NCI-H446 (cell line): Measurements from ENCODE around the gene PDZD8.
"Not testable (repeated sequence)": the region's sequence is repeated elsewhere in the genome, so short reads cannot be mapped to it uniquely, and the experiment has no call there.

Source experiments
- DNase-seq, 2 experiments: peaks; one replicate each; lab custom pipeline; 2025; lab: John Stamatoyannopoulos, UW

The PDZD8 gene

GRCh38 chr10:117294735-117295134 is 80.5 kb downstream of the PDZD8 start:
- DNase-seq: no peak

DNA sequence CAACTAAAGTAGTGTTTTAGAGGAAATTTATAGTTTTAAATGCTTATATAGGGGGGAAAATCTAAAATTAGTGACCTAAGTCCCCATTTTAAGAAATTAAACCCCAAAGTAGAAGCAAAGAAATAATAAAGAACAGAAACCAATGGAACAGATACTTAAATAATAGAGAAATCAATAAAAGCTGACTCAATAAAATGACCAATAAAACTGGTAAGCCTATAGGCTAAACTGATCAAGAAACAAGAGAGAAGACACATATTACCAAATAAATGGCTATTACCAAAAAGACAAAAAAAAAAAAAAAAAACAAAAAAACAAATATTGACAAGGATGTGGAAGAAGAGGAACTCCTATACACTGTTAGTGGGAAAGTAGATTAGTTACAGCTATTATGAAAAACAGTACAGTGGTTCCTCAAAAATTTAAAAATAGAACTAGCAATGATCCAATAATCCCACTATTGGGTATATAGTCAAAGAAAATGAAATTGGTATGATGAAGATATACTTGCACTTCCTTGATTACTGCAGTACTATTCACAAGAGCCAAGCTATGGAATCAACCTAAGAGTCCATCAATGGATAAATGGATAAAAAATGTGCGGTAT is 81.1 kb downstream of the PDZD8 start:
- no peak for DNase-seq

DNA sequence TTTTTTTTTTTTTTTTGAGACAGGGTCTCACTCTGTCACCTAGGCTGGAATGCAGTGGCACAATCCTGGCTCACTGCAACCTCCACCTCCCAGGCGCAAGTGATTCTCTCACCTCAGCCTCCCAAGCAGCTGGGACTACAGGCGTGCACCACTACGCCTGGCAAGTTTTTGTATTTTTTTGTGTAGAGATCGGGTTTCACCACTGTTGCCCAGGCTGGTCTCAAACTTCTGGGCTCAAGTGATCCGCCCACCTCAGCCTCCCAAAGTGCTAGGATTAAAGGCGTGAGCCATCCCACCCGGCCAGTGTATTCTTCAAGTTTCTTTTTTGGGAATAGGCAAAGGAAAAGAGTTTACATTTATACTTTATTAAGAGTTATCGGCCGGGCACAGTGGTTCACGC is 84.4 kb downstream of the PDZD8 start:
- not testable (repeated sequence) for DNase-seq

- no peak for DNase-seq
These were observed 90.3 kb downstream of the PDZD8 start for GRCh38 chr10:117284716-117285494.

DNA sequence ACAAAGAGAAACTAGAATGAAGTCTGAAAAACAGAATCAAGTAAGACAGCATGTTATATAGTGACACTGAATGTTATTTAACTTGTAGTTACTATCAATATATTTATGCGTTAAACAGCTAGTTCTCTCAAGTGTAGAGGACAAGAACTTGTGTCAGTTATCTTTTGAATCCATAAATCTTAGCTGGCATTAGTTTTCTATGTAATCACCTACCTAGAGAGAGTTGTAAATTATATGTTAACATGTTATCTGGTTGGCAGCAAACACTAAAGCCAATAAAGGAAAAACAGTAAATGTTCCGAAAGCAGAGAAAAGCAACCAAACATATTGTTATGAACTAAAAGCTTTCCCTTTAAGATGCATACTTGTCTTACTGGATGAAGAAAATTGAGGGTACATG is 97.6 kb downstream of the PDZD8 start:
- DNase-seq: no peak

GRCh38 chr10:117275121-117275520 is 100.1 kb downstream of the PDZD8 start:
- no peak for DNase-seq

DNA sequence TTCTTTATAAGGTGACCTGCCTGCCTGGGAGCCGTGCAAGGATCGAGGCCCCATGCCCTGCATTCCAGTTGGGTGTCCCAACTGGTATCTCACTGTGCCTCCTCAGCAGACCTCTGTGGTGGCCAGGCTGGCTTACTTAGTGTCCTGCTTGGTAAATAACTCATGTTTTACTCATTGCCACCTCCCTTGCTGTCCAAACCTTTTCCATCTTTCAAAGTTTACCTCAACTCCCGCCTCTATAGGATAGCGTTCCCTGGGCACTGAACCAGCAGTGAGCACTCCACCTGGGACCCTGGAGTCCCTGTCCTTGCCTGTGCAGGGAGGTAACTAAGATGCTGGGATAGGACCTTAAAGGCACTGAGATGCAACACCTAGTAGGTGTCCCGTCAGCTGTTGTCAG is 100.7 kb downstream of the PDZD8 start:
- DNase-seq: no peak

- no peak for DNase-seq
These were observed 101.3 kb downstream of the PDZD8 start for GRCh38 chr10:117273980-117274379.

DNA sequence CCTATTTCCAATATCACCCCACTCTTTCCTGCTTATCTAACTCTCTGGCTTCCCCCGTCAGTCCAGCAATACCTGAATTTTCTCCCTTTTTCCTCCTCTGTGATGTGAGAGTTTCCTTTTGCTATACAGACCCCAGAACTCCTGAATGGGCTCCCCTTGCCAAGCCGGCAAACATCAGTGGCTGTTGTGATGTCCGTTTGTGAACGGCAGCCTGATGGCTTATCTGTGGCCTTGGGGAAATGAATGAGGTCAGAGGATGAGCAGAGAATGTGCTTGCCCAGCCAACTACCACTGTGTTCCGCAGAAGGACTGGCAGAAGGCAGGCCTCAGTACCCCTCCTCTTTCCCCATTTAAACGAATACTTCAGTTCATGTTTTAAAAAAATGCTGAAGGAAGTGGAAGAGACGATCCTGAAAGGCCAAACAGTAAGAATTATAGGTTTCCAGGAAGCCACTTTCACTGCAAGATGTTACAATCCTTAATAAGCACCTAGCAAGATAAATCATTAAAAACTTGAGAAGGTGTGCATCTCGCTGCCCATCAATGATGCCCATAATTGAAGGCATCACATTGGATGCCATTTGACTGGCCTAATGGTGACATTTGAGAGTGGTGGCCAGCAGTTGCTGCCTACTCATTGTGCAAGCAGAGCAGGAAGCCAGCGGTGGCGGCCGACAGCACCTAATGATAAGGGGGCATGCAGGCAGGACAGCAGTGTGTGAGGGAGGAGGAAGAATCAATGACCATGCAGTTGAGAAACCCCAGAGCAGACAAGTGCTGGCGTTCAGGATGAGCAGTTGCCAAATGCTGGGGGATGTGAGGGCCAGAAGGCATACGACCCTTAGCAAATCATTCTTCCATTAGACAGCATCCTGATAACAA is 102.8 kb downstream of the PDZD8 start:
- no peak for DNase-seq

- DNase-seq: no peak
These were observed 103.8 kb downstream of the PDZD8 start for GRCh38 chr10:117271427-117271826.

GRCh38 chr10:117268907-117269306 is 106.3 kb downstream of the PDZD8 start:
- no peak for DNase-seq

DNA sequence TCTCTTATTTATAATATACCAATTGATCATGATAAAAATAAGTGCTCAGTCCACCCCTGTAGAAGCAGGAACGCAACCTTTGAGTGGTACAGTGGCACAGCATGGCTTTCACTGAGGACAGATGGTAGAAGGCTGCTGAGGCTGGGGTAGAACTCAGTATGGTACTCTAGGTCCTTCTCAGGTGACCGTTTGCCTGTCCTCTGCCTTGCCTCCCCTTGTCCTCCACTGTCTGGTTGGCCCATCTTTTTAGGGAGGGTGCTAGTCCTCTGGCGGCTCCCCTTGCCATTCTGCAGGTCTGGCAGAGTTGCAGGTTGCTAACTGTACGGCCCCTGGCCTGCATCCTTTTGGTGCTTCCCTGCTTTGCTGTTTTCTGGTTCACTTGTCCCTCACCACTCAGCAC is 107.0 kb downstream of the PDZD8 start:
- DNase-seq: no peak

- DNase-seq: no peak
These were observed 108.4 kb downstream of the PDZD8 start for GRCh38 chr10:117266812-117267211.

DNA sequence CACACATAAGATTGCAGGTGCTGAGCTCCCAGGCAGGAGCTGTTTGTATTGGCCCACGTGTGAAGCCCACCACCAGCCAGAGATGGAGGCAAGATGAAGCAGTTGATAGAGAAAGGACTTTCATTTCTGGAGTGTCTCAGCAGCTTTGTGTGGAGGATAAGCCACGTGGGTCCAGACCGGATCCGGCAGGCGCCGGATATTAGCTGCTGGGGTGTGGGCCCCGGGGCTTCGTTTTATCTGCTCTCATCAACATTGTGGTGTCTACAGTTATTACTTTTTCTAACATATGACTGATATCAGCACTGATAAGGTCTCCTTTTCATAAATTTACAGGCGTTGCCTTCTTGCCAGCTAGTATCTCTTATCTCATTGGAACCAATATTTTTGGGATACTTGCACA is 108.8 kb downstream of the PDZD8 start:
- no peak for DNase-seq

DNA sequence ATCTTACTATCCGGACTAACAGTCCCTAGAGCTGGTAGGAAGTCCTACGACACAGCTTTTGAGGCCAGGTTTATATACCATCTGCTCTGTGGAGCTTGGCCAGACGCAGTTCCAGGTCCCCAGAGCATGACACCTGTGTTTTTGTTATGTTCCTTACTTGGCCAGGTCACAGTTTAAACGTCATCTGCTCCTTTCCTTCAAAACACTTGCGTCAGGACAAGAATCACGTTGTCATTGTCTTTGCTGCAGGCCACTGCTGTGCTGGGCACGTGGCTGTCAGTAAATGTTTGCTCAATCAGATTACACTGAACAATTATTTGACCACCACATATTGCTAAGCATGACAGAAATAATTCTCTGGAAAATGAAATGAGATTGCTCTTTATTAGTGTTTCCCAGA is 110.5 kb downstream of the PDZD8 start:
- DNase-seq: no peak

DNA sequence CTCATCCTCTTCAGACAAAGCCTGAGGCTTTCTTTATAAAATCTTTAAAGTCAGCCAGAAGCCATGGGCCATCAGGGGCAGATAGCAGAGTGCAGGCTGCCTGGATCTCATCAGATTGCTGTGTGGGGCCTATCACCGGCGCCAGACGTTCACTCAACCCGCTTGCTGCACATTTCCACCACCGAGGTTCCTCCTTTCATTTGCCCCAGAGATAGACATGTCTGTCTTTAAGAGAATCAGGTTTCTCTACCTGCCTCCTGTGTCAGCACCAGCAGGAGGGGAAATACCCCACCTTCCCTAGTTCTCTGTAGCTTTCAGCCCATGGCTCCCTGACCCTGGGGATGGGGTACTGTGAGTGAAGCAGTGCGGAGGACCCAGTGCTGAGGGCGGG is 112.3 kb downstream of the PDZD8 start:
- no peak for DNase-seq

DNA sequence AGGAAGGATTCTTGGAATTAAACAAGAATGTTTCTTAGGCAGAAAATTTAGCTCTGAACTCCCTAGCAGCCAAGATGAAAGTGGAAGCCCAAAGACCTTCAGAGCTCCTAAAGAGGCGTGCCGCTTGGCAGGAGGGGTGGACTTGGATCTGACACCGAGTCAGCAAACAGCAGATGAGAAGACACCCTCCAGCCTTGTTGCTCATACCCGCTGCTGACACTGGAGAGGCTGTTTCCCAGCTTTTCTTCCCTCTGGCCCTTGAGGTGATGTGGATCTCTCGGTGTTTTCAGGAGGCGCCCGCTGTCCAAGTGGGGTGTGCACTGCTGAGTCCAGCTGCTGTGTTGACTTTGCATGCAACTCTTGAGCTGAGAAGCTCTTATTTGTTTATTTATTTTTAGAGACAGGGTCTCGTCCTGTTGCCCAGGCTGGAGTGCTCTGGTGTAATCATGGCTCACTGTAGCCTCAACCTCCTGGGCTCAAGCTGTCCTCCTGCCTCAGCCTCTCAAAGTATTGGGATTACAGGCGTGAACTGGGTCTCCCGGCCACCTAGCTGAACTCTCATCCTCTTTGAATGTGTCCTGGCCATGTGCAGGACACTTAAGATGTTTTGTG is 112.8 kb downstream of the PDZD8 start:
- no peak for DNase-seq

DNA sequence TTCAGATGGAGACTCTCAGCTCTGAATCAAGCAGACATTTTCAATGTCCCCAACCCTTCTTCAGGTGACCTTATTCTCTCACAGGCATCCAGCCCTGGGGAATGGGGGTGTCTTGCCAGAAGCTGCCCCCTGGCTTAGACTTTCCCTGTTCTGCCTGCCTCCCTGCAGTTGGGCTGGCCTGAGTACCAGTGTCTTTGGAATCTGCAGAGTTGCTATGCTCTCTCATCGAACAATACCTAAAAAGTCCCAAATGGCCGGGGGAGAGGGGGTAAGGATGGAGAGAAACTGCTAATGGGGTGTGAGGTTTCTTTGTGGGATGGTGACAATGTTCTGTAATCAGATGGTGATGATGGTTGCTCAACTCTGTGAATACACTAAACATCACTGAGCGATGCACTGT is 113.7 kb downstream of the PDZD8 start:
- no peak for DNase-seq

- no peak for DNase-seq
These were observed 115.2 kb downstream of the PDZD8 start for GRCh38 chr10:117260084-117260483.

- DNase-seq: no peak
These were observed 116.0 kb downstream of the PDZD8 start for GRCh38 chr10:117259279-117259678.

DNA sequence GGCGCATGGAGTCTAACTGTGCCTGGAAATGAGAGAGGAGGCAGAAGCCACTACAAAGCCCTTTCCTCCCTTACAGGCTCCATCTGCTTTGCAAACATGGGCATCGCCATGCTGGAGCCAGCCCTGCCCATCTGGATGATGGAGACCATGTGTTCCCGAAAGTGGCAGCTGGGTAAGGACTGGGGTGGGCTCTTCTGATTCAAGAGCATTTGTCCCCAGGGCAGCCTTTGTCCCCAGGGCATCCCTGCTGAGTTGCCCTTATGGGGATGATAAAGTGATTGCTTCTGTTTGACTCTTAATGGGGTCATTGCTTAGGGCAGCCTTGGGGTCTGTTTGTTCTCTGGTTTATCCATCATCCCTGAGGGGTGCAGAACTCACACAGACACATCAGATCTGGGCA is 117.5 kb downstream of the PDZD8 start:
- DNase-seq: no peak

DNA sequence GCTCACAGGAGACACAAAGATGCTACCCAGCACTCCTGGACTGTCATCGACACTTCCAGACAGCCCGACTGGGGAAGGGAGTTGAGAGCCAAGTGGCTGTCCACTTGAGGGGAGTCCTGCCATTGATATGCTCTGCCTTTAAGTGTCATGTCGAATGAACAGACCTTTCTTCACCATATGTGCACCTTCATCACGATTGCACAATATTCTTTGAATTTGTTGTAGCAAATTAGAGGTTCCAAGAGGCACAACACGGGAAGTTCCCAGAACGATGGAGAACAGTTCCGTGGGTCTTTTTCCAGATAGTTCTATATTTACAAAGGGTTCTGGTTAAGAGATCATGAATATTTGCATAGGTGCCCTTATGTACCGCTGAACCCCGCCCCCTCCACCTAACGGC is 118.3 kb downstream of the PDZD8 start:
- DNase-seq: no peak
